ENCODE results near the gene PCDHB7.
"Not testable (repeated sequence)": the region's sequence is repeated elsewhere in the genome, so short reads cannot be mapped to it uniquely, and the experiment has no call there.

PCDHB7 gene

DNA sequence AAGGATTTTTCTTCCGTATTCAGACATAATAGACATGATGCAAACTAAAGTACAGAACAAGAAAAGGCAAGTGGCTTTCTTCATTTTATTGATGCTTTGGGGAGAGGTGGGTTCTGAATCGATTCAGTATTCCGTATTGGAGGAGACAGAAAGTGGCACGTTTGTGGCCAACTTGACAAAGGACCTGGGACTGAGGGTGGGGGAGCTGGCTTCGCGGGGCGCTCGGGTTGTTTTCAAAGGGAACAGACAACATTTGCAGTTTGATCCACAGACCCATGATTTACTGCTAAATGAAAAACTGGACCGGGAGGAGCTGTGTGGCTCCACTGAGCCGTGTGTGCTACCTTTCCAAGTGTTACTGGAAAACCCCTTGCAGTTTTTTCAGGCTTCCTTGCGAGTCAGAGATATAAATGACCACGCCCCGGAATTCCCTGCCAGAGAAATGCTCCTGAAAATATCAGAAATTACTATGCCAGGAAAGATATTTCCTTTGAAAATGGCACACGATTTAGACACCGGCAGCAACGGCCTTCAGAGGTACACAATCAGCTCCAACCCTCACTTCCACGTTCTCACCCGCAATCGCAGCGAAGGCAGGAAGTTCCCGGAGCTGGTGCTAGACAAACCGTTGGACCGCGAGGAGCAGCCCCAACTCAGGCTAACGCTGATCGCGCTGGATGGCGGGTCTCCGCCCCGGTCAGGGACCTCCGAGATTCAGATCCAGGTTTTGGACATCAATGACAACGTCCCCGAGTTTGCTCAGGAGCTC, 22.0 kb upstream of the PCDHB7 start:
- no peak overlapping the region for H3K27ac ChIP-seq
- no peak for TF ChIP-seq CTCF (IDR thresholded peaks at IDR 0.05)
- H3K4me3 ChIP-seq = peak overlapping the region; percentile 54
- no peak for DNase-seq (ENCODE audit: low spot score)

DNA sequence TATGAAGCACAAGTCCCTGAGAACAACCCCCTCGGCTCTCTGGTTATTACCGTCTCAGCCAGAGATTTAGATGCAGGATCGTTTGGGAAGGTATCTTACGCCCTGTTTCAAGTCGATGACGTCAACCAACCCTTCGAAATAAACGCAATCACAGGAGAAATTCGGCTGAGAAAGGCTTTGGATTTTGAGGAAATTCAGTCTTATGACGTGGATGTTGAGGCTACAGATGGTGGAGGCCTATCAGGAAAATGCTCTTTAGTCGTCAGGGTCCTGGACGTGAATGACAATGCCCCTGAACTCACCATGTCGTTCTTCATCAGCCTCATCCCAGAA, 21.5 kb upstream of the PCDHB7 start:
- peak overlapping the region; percentile 54 for H3K4me3 ChIP-seq
- no peak for DNase-seq (ENCODE audit: low spot score)
- no peak overlapping the region for H3K27ac ChIP-seq
- TF ChIP-seq CTCF (IDR thresholded peaks at IDR 0.05) = no peak

DNA sequence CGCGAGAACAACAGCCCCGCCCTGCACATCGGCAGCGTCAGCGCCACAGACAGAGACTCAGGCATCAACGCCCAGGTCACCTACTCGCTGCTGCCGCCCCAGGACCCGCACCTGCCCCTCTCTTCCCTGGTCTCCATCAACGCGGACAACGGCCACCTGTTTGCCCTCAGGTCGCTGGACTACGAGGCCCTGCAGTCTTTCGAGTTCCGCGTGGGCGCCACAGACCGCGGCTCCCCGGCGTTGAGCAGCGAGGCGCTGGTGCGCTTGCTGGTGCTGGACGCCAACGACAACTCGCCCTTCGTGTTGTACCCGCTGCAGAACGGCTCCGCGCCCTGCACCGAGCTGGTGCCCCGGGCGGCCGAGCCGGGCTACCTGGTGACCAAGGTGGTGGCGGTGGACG, 20.8 kb upstream of the PCDHB7 start:
- H3K27ac ChIP-seq; DNase-seq (ENCODE audit: low spot score); H3K4me3 ChIP-seq: not testable (repeated sequence)

DNA sequence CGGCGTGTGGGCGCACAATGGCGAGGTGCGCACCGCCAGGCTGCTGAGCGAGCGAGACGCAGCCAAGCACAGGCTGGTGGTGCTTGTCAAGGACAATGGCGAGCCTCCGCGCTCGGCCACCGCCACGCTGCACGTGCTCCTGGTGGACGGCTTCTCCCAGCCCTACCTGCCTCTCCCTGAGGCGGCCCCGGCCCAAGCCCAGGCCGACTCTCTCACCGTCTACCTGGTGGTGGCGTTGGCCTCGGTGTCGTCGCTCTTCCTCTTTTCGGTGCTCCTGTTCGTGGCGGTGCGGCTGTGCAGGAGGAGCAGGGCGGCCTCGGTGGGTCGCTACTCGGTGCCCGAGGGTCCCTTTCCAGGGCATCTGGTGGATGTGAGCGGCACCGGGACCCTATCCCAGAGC, 20.3 kb upstream of the PCDHB7 start:
- not testable (repeated sequence) for H3K27ac ChIP-seq; H3K4me3 ChIP-seq; DNase-seq (ENCODE audit: low spot score)

DNA sequence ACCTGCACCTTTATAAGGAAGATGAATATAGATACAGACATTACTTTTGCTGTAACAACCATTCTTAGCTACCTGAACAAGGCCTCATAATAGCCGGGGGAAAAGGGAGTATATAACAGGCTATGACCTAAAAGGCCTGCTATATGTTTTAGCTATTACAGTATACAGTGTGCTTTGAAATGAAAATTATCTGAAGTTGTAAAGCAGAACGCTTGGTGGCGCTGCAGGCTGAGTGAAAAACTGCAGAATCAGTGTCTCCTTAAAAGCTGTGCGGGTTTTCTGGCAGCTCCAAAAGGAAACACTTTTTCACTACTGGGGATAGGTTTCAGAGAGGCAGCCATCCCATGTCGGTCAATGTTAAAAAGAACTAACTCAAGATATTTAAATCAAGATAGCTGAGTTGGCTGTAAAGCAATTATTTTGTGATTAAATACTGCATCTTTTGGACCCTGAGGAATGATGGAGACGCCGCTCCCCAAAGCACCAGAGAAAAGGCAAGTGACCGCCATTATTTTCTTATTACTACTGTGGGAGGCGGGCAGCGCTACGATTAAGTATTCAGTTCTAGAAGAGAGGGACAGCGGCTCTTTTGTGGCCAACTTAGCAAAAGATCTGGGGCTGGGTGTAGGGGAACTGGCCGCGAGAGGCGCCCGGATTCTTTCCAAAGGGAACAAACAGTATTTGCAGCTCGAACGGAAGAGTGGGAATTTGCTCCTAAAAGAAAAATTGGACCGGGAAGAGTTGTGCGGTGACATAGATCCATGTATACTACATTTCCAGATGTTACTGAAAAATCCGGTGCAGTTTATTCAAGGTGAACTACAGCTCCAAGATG, 16.7 kb upstream of the PCDHB7 start:
- H3K27ac ChIP-seq = no peak overlapping the region
- H3K4me3 ChIP-seq = no peak overlapping the region
- TF ChIP-seq CTCF (IDR thresholded peaks at IDR 0.05) = no peak
- no peak for DNase-seq (ENCODE audit: low spot score)

DNA sequence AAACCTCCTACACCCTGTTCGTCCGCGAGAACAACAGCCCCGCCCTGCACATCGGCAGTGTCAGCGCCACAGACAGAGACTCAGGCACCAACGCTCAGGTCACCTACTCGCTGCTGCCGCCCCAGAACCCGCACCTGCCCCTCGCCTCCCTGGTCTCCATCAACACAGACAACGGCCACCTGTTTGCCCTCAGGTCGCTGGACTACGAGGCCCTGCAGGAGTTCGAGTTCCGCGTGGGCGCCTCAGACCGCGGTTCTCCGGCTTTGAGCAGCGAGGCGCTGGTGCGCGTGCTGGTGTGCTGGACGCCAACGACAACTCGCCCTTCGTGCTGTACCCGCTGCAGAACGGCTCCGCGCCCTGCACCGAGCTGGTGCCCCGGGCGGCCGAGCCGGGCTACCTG, 15.1 kb upstream of the PCDHB7 start:
- not testable (repeated sequence) for H3K27ac ChIP-seq; DNase-seq (ENCODE audit: low spot score); H3K4me3 ChIP-seq

DNA sequence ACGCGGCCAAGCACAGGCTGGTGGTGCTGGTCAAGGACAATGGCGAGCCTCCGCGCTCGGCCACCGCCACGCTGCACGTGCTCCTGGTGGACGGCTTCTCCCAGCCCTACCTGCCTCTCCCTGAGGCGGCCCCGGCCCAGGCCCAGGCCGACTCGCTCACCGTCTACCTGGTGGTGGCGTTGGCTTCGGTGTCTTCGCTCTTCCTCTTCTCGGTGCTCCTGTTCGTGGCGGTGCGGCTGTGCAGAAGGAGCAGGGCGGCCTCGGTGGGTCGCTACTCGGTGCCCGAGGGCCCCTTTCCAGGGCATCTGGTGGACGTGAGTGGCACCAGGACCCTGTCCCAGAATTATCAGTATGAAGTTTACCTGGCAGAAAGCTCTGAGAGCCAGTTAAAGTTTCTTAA, 14.5 kb upstream of the PCDHB7 start:
- H3K4me3 ChIP-seq; H3K27ac ChIP-seq; DNase-seq (ENCODE audit: low spot score): not testable (repeated sequence)

DNA sequence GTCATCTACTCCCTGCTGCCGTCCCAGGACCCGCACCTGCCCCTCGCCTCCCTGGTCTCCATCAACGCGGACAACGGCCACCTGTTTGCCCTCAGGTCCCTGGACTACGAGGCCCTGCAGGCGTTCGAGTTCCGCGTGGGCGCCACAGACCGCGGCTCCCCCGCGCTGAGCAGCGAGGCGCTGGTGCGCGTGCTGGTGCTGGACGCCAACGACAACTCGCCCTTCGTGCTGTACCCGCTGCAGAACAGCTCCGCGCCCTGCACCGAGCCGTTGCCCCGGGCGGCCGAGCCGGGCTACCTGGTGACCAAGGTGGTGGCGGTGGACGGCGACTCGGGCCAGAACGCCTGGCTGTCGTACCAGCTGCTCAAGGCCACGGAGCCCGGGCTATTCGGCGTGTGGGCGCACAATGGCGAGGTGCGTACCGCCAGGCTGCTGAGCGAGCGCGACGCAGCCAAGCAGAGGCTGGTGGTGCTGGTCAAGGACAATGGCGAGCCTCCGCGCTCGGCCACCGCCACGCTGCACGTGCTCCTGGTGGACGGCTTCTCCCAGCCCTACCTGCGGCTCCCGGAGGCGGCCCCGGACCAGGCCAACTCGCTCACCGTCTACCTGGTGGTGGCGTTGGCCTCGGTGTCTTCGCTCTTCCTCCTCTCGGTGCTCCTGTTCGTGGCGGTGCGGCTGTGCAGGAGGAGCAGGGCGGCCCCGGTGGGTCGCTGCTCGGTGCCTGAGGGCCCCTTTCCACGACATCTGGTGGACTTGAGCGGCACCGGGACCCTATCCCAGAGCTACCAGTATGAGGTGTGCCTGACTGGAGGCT, 2.1 kb downstream of the PCDHB7 start:
- DNase-seq (ENCODE audit: low spot score); H3K27ac ChIP-seq: not testable (repeated sequence)
- peak overlapping the region; percentile 41 for H3K4me3 ChIP-seq

GRCh38 chr5:141175933-141176332, 3.5 kb downstream of the PCDHB7 start:
- DNase-seq (ENCODE audit: low spot score) = no peak
- no peak for TF ChIP-seq CTCF (IDR thresholded peaks at IDR 0.05)
- H3K4me3 ChIP-seq = no peak overlapping the region
- no peak overlapping the region for H3K27ac ChIP-seq

GRCh38 chr5:141177577-141178191, 5.2 kb downstream of the PCDHB7 start, which contains the start of gene PCDHB8:
PCDHB8 (plus strand) TSS chr5:141177790; CDS start chr5:141178035, 245 bp downstream.
- H3K27ac ChIP-seq; H3K4me3 ChIP-seq; DNase-seq (ENCODE audit: low spot score): not testable (repeated sequence)

DNA sequence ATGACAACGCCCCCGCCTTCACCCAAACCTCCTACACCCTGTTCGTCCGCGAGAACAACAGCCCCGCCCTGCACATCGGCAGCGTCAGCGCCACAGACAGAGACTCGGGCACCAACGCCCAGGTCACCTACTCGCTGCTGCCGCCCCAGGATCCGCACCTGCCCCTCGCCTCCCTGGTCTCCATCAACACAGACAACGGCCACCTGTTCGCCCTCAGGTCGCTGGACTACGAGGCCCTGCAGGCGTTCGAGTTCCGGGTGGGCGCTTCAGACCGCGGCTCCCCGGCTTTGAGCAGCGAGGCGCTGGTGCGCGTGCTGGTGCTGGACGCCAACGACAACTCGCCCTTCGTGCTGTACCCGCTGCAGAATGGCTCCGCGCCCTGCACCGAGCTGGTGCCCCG, 6.9 kb downstream of the PCDHB7 start:
- H3K4me3 ChIP-seq; DNase-seq (ENCODE audit: low spot score); H3K27ac ChIP-seq: not testable (repeated sequence)

DNA sequence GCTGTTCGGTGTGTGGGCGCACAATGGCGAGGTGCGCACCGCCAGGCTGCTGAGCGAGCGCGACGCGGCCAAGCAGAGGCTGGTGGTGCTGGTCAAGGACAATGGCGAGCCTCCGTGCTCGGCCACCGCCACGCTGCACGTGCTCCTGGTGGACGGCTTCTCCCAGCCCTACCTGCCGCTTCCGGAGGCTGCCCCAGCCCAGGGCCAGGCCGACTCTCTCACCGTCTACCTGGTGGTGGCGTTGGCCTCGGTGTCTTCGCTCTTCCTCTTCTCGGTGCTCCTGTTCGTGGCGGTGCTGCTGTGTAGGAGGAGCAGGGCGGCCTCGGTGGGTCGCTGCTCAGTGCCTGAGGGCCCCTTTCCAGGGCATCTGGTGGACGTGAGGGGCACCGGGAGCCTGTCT, 7.4 kb downstream of the PCDHB7 start:
- not testable (repeated sequence) for H3K4me3 ChIP-seq; DNase-seq (ENCODE audit: low spot score); H3K27ac ChIP-seq

Measured in coronary artery (tissue), 2 donors.